AG04450 (cell line): Measurements from ENCODE around the gene GOLGA8N. TPM values are rescaled to one million over a fixed set of nuclear protein-coding genes. Genes with fewer than 3 reads are reported as not detected.

Source experiments
- CTCF ChIA-PET: fragments of 300-600, 350-600 bp; formaldehyde crosslinking; extraction: SDS; loops from one replicate; lab custom pipeline; 2022; ENCODE audit warnings: antibody characterized with exemption, inconsistent platforms; lab: Charles Lee
- POLR2A ChIA-PET: fragments of 350-600 bp; formaldehyde crosslinking; extraction: SDS; loops from one replicate; lab custom pipeline; 2021; ENCODE audit warnings: antibody characterized with exemption, inconsistent platforms; lab: Yijun Ruan, JAX
- DNase-seq: peaks from one replicate; pipeline ENCODE4 v3.0.0-alpha.2; 2011; ENCODE audit warnings: low read depth, low spot score
- H3K27ac ChIP-seq: one replicate; pipeline ENCODE4 v1.5.1; 2012; ENCODE audit warnings: low read depth, low read length, control low read depth
- H3K27me3 ChIP-seq: one replicate; pipeline ENCODE4 v1.6.0; 2012; ENCODE audit warnings: low read length; ENCODE audit not compliant: control insufficient read depth, insufficient read depth
- H3K4me3 ChIP-seq: 2 replicates; pipeline ENCODE4 v1.5.1; 2011; ENCODE audit warnings: mild to moderate bottlenecking, low read depth, low read length, control low read depth
- H3K9me3 ChIP-seq: 2 replicates; pipeline ENCODE4 v1.5.1; 2012; ENCODE audit warnings: low read length; ENCODE audit not compliant: control insufficient read depth, insufficient read depth
- CTCF ChIP-seq: IDR thresholded peaks from 2 replicates; pipeline ENCODE4 v1.5.1; 2011; ENCODE audit warnings: low read depth, low read length, control low read depth, inconsistent platforms
- polyA plus RNA-seq: library from polyadenylated mRNA; depleted of rRNA; stranded (reverse); fragments of >200 nt; gene quantifications from 2 replicates; pipeline ENCODE4 v1.2.3, GENCODE V29; 2011

Gene GOLGA8N
- polyA plus RNA-seq, 1 experiment: 3.2 TPM

- H3K9me3 ChIP-seq: no peaks in the 10 kb centered on the region
- no peak for DNase-seq
- ChIA-PET POLR2A (no interaction called here), CTCF (interaction anchor here (1.3 kb wide), 1 partner anchor 486 kb away, joined by 4 read pairs; no protein-coding TSS in a partner anchor)
- no peaks in the 10 kb centered on the region for H3K27me3 ChIP-seq
- no peak overlapping the region for H3K4me3 ChIP-seq
- H3K27ac ChIP-seq: no peak overlapping the region
- TF ChIP-seq CTCF: no peak
These were observed 53.0 kb downstream of the GOLGA8N start for GRCh38 chr15:32646291-32646690.

GRCh38 chr15:32649342-32649741 lies 56.1 kb downstream of the GOLGA8N start:
- H3K27ac ChIP-seq: no peak overlapping the region
- ChIA-PET POLR2A (no interaction called here), CTCF (interaction anchor here (0.6 to 4.2 kb wide), 39 partner anchors 7 to 532 kb away, joined by 3 to 76 read pairs (median 4); partner anchors contain the start of gene SCG5)

GRCh38 chr15:32651229-32651837 lies 58.1 kb downstream of the GOLGA8N start:
- ChIA-PET CTCF (interaction anchor here (0.6 to 4.2 kb wide), 17 partner anchors 9 to 481 kb away, joined by 3 to 76 read pairs (median 7); partner anchors contain the start of gene SCG5), POLR2A (interaction anchor here (0.6 kb wide), 1 partner anchor 215 kb away, joined by 5 read pairs; no protein-coding TSS in a partner anchor)
- peak; percentile 38 for DNase-seq
- H3K27ac ChIP-seq: no peak overlapping the region
- H3K4me3 ChIP-seq: no peak overlapping the region
- no peaks in the 10 kb centered on the region for H3K27me3 ChIP-seq
- no peaks in the 10 kb centered on the region for H3K9me3 ChIP-seq
- TF ChIP-seq CTCF: peak; percentile 98

More at GRCh38 chr15:32649342-32649741, 56.1 kb downstream of the GOLGA8N start:
- no peak for DNase-seq
- peak; percentile 61 for TF ChIP-seq CTCF
- H3K9me3 ChIP-seq: no peaks in the 10 kb centered on the region
- H3K4me3 ChIP-seq: no peak overlapping the region
- no peaks in the 10 kb centered on the region for H3K27me3 ChIP-seq

- no peak for DNase-seq
- TF ChIP-seq CTCF: no peak
- Histone ChIP-seq H3K9me3 (no peaks in the 10 kb centered on the region), H3K4me3 (no peak overlapping the region), H3K27ac (peak overlapping the region; percentile 13), H3K27me3 (no peaks in the 10 kb centered on the region)
- CTCF ChIA-PET: interaction anchor here (0.6 to 4.2 kb wide), 5 partner anchors 8 to 345 kb away, joined by 3 to 45 read pairs (median 4); no protein-coding TSS in a partner anchor
- POLR2A ChIA-PET: no interaction called here
These were observed 58.9 kb downstream of the GOLGA8N start for GRCh38 chr15:32652178-32652577.

GRCh38 chr15:32656091-32656490 lies 62.8 kb downstream of the GOLGA8N start:
- Histone ChIP-seq H3K27ac (no peak overlapping the region), H3K27me3 (no peaks in the 10 kb centered on the region), H3K4me3 (no peak overlapping the region), H3K9me3 (no peaks in the 10 kb centered on the region)
- POLR2A ChIA-PET: interaction anchor here (0.8 kb wide), 1 partner anchor 514 kb away, joined by 3 read pairs; no protein-coding TSS in a partner anchor
- no peak for DNase-seq
- no peak for TF ChIP-seq CTCF
- CTCF ChIA-PET: interaction anchor here (1.3 to 1.4 kb wide), 2 partner anchors 13 to 338 kb away, joined by 5 read pairs; no protein-coding TSS in a partner anchor
